GM12892 (cell line): Measurements from ENCODE around the gene LIPA. TPM values are rescaled to one million over a fixed set of nuclear protein-coding genes. Genes with fewer than 3 reads are reported as not detected.
"Not testable (repeated sequence)": the region's sequence is repeated elsewhere in the genome, so short reads cannot be mapped to it uniquely, and the experiment has no call there.

Experiments
- DNase-seq: peaks from one replicate; pipeline ENCODE4 v3.0.0; 2011; ENCODE audit not compliant: insufficient read length
- FAIRE-seq: peaks from 2 replicates; lab custom pipeline; 2011; peaks lifted over from hg19 to GRCh38; lab: Jason Lieb, UNC
- POLR2A ChIP-seq: IDR thresholded peaks from 2 replicates; pipeline ENCODE4 v1.6.1; 2011; ENCODE audit warnings: low read depth, low read length, control low read depth
- POLR2AphosphoS5 ChIP-seq: IDR thresholded peaks from 2 replicates; pipeline ENCODE4 v1.6.1; 2011; ENCODE audit warnings: low read depth, low read length, control low read depth
- TAF1 ChIP-seq: IDR thresholded peaks from 2 replicates; pipeline ENCODE4 v1.6.1; 2011; ENCODE audit warnings: low read depth, mild to moderate bottlenecking, control low read depth, low read length, borderline replicate concordance
- polyA plus RNA-seq: library from polyadenylated mRNA; unstranded; fragments of >200 nt; gene quantifications from one replicate; pipeline ENCODE4 v1.2.1, GENCODE V29; 2012; ENCODE audit warnings: missing spikeins, inconsistent platforms; ENCODE audit not compliant: missing spikeins

The LIPA gene
- polyA plus RNA-seq: 30.6 TPM

DNA sequence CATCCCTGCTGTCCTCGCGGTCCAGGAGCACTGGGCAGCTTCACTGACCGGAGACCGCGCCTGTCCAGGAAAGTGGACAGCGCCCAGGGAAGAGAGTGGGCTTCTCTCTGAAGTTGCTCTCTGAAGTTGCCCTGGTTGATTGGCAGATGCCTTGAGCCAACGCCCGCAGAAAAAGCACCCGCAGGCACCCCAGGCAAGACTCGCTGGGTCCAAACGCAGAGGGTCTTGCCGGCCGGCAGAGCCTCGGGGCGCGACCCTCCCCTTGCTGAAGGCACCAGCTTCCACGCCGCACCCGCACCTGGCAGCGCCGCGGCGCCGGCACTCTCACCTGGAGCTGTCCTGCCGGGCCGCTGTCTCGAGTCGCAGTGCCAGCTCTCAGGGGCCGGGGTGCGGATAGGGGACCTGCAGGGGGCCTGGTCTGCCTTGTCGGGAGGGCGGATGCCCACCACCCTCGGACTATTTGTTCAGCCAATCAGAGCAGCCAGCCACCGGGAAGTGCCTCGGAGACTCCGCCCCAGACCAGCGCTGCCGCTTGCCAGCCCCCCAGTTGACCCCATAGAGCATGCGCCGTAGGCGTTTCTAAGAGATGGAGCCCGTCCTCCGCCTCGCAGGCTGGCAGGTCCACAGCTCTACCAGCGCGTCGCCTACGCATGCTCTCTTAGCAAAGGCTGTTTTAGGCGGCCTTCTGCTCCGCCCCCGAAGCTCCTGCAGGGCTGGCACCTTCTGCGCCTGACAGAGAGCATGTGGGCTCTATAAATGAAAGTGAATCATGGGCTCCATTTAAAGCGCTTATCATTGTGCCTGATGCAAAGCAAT is at the start of gene LIPA:
TSS of gene LIPA (minus strand) at position 367 of the 816 bp plus-strand sequence. CDS start 4,127 bp downstream, outside the sequence.
- DNase-seq (peak; percentile 74), FAIRE-seq (peak; percentile 99)
- TF ChIP-seq TAF1 (0 out of 2 replicates have a peak, but pooled peaks have one; percentile 32), POLR2A (peak; percentile 52; the same call in 1 of the 2 replicates), POLR2AphosphoS5 (no peak)

DNA sequence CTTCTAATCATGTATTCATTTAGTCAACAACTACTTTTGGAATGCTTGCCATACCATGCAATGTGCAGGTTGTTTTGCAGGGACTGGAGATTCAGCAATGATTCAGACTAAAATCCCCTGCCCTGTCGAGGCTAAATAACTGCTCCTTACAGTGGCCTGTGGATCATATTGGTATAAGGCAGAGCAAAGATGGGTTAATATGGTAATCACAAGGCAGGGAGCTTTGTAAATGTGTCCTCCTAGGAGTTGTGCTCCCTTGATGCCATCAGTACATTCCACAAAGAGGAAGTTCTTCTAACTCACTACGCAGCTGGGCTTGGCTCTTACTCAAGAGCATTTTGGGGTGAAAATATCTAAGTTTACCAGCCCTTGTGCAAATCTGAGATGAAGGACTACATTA is 49.7 kb upstream of the LIPA start:
- DNase-seq (no peak), FAIRE-seq (peak; percentile 85)
- TF ChIP-seq TAF1 (no peak), POLR2AphosphoS5 (no peak; the same call in 1 of the 2 replicates), POLR2A (no peak)

DNA sequence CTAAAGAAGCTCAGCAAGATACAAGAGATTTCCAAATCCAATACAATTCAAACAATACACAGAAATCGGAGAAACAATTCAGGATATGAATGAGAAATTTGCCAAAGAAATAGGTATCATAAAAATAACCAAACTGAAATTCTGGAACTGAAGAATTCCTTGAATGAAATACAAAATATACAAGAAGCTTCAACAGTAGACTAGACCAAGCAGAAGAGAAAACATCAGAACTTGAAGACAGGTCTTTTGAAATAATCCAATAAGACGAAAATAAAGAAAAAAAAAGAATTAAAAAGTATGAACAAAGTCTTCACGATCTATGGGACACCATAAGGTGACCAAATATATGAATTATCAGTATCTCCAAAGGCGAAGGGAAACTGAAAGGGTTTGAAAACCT is 47.5 kb upstream of the LIPA start:
- FAIRE-seq (no peak), DNase-seq (no peak)
- TF ChIP-seq POLR2AphosphoS5 (no peak), TAF1 (no peak), POLR2A (no peak)

DNA sequence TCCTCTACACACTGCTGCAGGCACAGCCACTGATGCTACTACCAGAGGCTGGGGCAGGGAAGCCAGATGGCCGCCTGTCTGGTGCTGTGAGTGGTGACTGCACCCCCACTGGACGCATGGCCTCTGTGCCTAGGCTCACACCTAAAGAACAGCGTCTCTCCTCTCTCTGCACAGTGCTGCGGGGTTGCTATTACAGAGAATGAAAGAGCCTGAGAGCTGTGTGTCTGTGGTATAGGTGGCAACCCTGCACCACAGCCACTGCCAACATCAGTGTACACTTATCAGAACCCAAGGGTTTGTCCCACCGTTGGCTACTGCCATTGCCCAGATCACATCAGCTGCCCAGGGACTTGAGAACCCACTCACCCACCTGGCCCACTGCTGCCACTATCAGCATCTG is 46.2 kb upstream of the LIPA start:
- no peak for FAIRE-seq
- TF ChIP-seq POLR2AphosphoS5 (no peak), TAF1 (no peak), POLR2A (no peak)
- no peak for DNase-seq

DNA sequence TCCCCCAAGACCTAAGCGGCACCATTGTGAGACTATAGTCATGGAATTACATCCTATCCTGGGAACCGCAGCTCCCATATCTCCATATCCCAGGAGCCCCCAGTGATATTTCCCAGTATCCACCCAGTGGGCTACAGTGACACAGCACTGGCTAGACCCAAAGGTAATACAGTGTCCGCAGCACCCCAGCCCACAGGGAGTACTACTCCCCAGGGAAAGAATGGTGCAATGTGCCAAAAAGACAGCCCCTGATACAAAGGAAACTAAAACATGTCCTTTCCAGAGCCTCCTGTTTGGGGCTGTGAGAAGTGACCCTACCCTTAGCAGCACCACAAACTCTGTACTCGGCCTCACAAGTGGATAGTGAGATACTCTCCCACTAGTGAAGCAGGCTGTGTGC is 45.8 kb upstream of the LIPA start:
- TF ChIP-seq POLR2A (no peak), POLR2AphosphoS5 (no peak), TAF1 (no peak)
- FAIRE-seq (no peak), DNase-seq (no peak)

DNA sequence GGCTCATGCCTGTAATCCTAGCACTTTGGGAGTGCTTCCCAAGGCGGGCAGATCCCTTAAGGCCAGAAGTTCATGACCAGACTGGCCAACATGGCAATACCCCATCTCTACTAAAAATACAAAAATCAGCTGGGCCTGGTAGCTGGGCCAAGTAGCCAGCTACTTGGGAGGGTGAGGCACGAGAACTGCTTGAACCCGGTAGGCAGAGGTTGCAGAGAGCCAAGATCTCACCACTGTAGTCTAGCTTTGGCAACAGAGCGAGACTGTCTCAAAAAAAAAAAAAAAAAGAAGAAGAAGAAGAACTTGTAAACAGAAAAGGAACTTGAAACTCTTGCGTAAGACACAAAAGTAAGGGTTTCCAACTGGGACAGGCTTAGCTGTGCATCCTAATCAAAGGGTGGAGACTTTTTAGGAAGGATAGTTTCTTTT is 44.7 kb upstream of the LIPA start:
- DNase-seq (no peak), FAIRE-seq (no peak)
- TF ChIP-seq TAF1 (no peak), POLR2A (no peak), POLR2AphosphoS5 (no peak)

DNA sequence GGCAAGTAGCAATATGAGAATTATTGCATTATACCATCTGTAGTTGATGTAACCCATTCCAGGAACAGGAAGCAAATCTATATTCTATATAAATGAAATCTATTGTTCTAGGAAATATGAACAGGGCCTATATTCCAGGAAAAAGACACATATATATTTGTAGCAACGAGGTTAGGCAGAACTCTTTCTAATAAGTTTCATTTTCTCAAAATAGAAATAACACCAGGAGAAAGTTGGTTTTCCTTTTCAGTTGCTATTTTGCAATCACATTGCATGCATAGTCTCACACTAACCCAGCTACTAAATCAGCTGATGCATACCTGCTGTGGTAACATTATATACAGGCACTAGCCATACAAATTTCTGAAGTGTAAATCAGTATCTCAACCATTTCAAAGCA is 44.0 kb upstream of the LIPA start:
- no peak for TF ChIP-seq POLR2A
- no peak for TF ChIP-seq POLR2AphosphoS5
- no peak for TF ChIP-seq TAF1
- DNase-seq (no peak), FAIRE-seq (no peak)

DNA sequence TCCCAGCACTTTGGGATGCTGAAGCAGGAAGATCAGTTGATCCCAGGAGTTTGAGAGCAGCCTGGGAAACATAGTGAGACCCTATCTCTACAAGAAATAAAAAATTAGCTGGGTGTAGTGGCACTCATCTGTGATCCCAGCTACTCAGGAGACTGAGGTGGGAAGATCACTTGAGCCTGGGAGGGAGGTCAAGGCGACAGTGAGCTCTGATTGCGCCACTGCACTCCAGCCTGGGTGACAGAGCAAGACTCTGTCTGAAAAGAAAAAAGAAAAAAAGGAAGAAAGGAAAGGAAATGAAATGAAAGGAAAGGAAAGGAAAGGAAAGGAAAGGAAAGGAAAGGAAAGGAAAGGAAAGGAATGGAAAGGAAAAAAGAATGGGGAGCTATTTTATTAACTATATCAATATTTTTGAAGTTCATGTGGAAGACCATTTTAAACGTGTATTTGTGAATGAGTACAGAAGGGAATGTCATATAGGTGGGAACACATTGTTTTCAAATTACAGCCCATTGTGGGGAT is 43.2 kb upstream of the LIPA start:
- no peak for FAIRE-seq
- TF ChIP-seq TAF1 (no peak), POLR2A (no peak), POLR2AphosphoS5 (no peak)

DNA sequence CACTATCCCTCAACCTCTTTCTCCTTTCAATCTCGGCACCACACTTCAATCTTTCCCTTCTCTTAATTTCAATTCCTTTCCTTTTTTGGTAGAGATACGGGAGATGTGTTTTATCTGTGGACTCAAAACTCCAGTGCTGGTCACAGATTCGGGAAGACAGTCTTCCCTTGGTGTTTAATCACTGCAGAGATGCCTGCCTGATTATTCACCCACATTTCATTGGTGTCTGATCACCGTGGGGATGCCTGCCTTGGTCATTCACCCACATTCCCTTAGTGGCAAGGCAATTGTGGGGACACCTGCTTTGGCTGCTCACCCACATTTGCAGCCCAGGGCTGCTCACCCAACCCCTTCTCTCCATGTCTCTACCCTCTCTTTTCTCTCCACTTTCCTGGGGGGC is 33.7 kb upstream of the LIPA start:
- FAIRE-seq, DNase-seq: not testable (repeated sequence)

More for the DNA sequence above, 43.2 kb upstream of the LIPA start:
- DNase-seq: no peak

DNA sequence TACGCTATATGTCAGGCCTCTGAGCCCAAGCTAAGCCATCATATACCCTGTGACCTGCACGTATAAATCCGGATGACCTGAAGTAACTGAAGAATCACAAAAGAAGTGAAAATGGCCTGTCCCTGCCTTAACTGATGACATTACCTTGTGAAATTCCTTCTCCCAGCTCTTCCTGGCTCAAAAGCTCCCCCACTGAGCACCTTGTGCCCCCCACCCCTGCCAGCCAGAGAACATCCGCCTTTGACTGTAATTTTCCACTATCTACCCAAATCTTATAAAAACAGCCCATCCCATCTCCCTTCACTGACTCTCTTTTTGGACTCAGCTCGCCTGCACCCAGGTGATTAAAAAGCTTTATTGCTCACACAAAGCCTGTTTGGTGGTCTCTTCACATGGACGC is 33.1 kb upstream of the LIPA start:
- not testable (repeated sequence) for DNase-seq, FAIRE-seq

DNA sequence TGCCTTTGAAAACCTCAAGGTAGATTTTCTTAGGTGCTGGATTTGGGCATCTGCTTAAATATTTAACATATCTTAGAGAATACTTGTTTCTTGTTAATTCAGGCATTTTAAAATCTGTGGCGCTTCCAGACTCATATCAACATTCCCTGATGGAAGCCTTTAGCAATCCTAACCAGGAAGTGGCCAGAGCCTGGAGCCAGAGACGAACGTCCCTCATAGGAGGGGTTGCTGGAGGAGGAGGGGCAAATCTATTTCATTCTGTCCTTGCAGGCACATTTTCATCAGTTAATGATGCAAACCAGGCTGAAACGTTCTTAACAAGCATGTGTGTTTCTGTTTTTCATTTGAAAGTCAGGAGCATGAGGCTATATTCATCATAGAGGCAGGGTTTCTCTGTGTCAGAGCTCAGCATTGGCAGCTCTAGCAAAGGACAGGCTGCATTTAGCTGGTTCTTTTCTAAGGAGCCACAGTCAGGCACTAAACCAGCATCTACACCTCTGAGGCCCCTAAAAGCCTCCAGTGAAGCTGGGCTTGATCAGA is 32.4 kb upstream of the LIPA start:
- no peak for DNase-seq
- TF ChIP-seq TAF1 (no peak), POLR2AphosphoS5 (no peak), POLR2A (no peak)
- FAIRE-seq: no peak
